Common myeloid progenitor, CD34-positive (primary cell): ENCODE data around the gene KLHL10.

Source experiments
- CTCF ChIA-PET: fragments of 350-600 bp; sonication (Branson Sonifier 250); formaldehyde crosslinking; loops from one replicate; lab custom pipeline; 2021; ENCODE audit warnings: antibody characterized with exemption; lab: Charles Lee
- POLR2A ChIA-PET: fragments of 350-600 bp; sonication (Branson Sonifier 250); formaldehyde crosslinking; loops from one replicate; lab custom pipeline; 2021; ENCODE audit warnings: antibody characterized with exemption; lab: Charles Lee
- DNase-seq, 3 donors: peaks; one replicate each; pipeline versions ENCODE4 v3.0.0 to v3.0.0-alpha.2; 2013
- H3K27ac ChIP-seq, 2 experiments: 1 replicate in 1 of 2; 2 replicates in 1 of 2; pipeline ENCODE4 v1.7.0; 2013; ENCODE audit warnings: inconsistent platforms in 2 of 2, low read length in 2 of 2, mild to moderate bottlenecking in 2 of 2, low read depth in 1 of 2, moderate library complexity in 1 of 2; ENCODE audit not compliant: severe bottlenecking in 2 of 2, insufficient read depth in 1 of 2, poor library complexity in 1 of 2
- H3K27me3 ChIP-seq, 5 experiments: replicated peaks in 2 of 5; 1 replicate in 3 of 5; 2 replicates in 2 of 5; pipeline versions ENCODE4 v1.6.1 to v1.7.0; 2013; ENCODE audit warnings: low read length in 4 of 5, mild to moderate bottlenecking in 2 of 5, moderate library complexity in 2 of 5, inconsistent platforms in 1 of 5; ENCODE audit not compliant: insufficient read depth in 5 of 5, control insufficient read depth in 4 of 5
- H3K36me3 ChIP-seq, 4 experiments: 1 replicate in 2 of 4; 2 replicates in 2 of 4; pipeline versions ENCODE4 v1.6.1 to v1.7.0; 2013; ENCODE audit warnings: low read length in 3 of 4, control low read depth in 1 of 4, mild to moderate bottlenecking in 1 of 4; ENCODE audit not compliant: control insufficient read depth in 4 of 4, insufficient read depth in 4 of 4
- H3K4me1 ChIP-seq, 4 experiments: 1 replicate in 3 of 4; 2 replicates in 1 of 4; pipeline versions ENCODE4 v1.6.1 to v1.7.1; 2013; ENCODE audit warnings: low read length in 3 of 4, mild to moderate bottlenecking in 3 of 4, control low read depth in 1 of 4, inconsistent platforms in 1 of 4, moderate library complexity in 1 of 4; ENCODE audit not compliant: control insufficient read depth in 4 of 4, insufficient read depth in 4 of 4; ENCODE audit errors: control extremely low read depth in 1 of 4
- H3K4me3 ChIP-seq, 7 experiments: 1 replicate in 4 of 7; 2 replicates in 3 of 7; pipeline versions ENCODE4 v1.5.1 to v1.7.0; 2013; ENCODE audit warnings: mild to moderate bottlenecking in 7 of 7, low read length in 6 of 7, moderate library complexity in 6 of 7, inconsistent platforms in 2 of 7, low read depth in 2 of 7, control low read depth in 1 of 7; ENCODE audit not compliant: insufficient read depth in 4 of 7, control insufficient read depth in 1 of 7; ENCODE audit errors: extremely low read depth in 1 of 7
- H3K9me3 ChIP-seq, 5 experiments: 1 replicate in 4 of 5; 2 replicates in 1 of 5; pipeline versions ENCODE4 v1.6.1 to v1.7.1; 2013; ENCODE audit warnings: low read length in 4 of 5, mild to moderate bottlenecking in 2 of 5, inconsistent platforms in 1 of 5, low read depth in 1 of 5, moderate library complexity in 1 of 5; ENCODE audit not compliant: control insufficient read depth in 4 of 5, insufficient read depth in 2 of 5; ENCODE audit errors: control extremely low read depth in 1 of 5
- WGBS: methylation state at CpG from one replicate; pipeline ENCODE4 v1.1.5; 2013; ENCODE audit not compliant: insufficient coverage; 5-methylcytosine and 5-hydroxymethylcytosine counted together

KLHL10 gene

DNA sequence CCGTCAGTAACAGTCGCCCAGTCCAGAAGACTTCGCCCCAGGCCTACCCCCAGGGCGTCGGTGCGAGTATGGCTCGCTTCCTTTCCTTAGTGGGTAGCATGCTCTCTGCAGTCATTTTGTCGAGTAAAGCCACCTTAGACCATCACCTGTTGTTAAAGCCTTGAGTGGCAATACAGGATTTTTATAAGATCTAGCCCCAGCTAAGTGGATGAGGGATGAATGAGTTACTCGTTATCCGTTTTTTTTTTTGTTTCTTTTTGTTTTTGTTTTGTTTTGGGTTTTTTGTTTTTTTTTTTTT lies 27.9 kb downstream of the KLHL10 start:
- peak overlapping the region in 1 of 2 experiments; percentile 75 for H3K27ac ChIP-seq

DNA sequence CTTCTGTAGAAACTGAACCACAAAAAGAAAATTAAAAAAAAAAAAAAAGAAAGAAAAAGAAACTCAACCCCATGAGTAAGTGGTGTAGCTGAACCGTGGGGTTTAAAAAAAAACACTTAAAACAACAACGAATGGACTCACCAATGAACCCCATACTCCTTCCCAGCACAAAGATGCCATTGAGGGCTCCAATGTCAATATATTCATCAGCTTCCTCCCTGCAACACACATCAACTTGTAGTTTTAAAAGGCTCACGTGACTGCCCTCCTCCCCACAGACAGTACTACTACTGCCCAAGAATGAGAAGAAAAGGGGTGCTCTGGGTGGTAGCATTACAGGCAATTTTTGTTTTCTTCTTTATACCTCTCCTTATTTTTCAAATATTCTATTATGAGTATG lies 30.9 kb downstream of the KLHL10 start:
- H3K27ac ChIP-seq, result no peak overlapping the region
- no peaks in the 10 kb centered on the region for H3K9me3 ChIP-seq
- H3K27me3 ChIP-seq, result no peaks in the 10 kb centered on the region
- no peak overlapping the region for H3K4me3 ChIP-seq
- H3K36me3 ChIP-seq, result peaks cover 15 to 65% (median 46%) of the 10 kb centered on the region in 4 experiments
- WGBS, result no CpG with 5 or more reads among the region's 3 CpGs
- CTCF ChIA-PET, result no interaction called here
- peaks cover 5 to 15% (median 14%) of the 10 kb centered on the region in 4 experiments for H3K4me1 ChIP-seq
- DNase-seq, result no peak
- POLR2A ChIA-PET, result no interaction called here

More for the DNA sequence above, 27.9 kb downstream of the KLHL10 start:
- no peaks in the 10 kb centered on the region for H3K9me3 ChIP-seq
- ChIA-PET POLR2A (interaction anchor here (0.5 to 1.2 kb wide), 3 partner anchors 80 to 107 kb away, joined by 3 read pairs; no protein-coding TSS in a partner anchor), CTCF (interaction anchor here (0.8 to 1.6 kb wide), 4 partner anchors 9 to 128 kb away, joined by 3 to 5 read pairs (median 4); no protein-coding TSS in a partner anchor)
- WGBS, result 0% methylated on average over 8 of the region's 10 CpGs
- DNase-seq, result no peak
- peaks cover 9 to 38% (median 24%) of the 10 kb centered on the region in 4 experiments for H3K36me3 ChIP-seq
- peak overlapping the region; percentile 20 to 97 (median 95) for H3K4me3 ChIP-seq
- peaks cover 5 to 24% (median 20%) of the 10 kb centered on the region in 4 experiments for H3K4me1 ChIP-seq
- H3K27me3 ChIP-seq, result no peaks in the 10 kb centered on the region

DNA sequence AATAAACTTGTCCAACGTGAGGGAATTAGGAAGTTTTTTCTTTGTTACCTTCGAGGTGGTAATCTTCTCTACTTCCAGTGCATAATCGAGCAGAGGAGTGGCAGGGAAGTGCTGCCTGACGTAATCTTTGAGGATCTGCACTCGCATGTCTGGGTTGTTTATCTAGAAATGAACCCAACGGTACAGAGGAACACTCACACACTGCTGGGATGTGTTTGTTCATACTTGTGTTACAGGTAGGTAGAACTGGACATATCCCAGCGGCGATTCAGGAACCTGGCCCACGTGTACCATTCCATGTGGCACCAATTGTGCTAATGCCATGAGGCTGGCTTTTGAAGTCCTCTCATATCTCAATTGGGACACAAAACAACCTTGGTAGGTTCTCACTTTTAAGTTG lies 31.8 kb downstream of the KLHL10 start:
- H3K27ac ChIP-seq, result no peak overlapping the region
- peaks cover 0 to 7% (median 5%) of the 10 kb centered on the region in 4 experiments for H3K4me1 ChIP-seq
- H3K27me3 ChIP-seq, result no peaks in the 10 kb centered on the region
- POLR2A ChIA-PET, result no interaction called here
- no peak for DNase-seq
- WGBS, result 89% methylated on average over 7 of the region's 9 CpGs
- peaks cover 19 to 74% (median 54%) of the 10 kb centered on the region in 4 experiments for H3K36me3 ChIP-seq
- H3K4me3 ChIP-seq, result no peak overlapping the region
- CTCF ChIA-PET, result interaction anchor here (1.2 kb wide), 1 partner anchor 132 kb away, joined by 4 read pairs; no protein-coding TSS in a partner anchor
- H3K9me3 ChIP-seq, result no peaks in the 10 kb centered on the region

- ChIA-PET CTCF (interaction anchor here (1.2 kb wide), 1 partner anchor 132 kb away, joined by 4 read pairs; no protein-coding TSS in a partner anchor), POLR2A (interaction anchor here (0.5 kb wide), 1 partner anchor 87 kb away, joined by 3 read pairs; no protein-coding TSS in a partner anchor)
- peaks cover 21 to 79% (median 57%) of the 10 kb centered on the region in 4 experiments for H3K36me3 ChIP-seq
- 100% methylated on average over 1 of the region's 2 CpGs for WGBS
- DNase-seq, result no peak
- no peak overlapping the region for H3K4me3 ChIP-seq
- H3K4me1 ChIP-seq, result peaks cover 0 to 3% (median 2%) of the 10 kb centered on the region in 4 experiments
- H3K9me3 ChIP-seq, result no peaks in the 10 kb centered on the region
- H3K27me3 ChIP-seq, result no peaks in the 10 kb centered on the region
- H3K27ac ChIP-seq, result no peak overlapping the region
These were observed 32.5 kb downstream of the KLHL10 start for GRCh38 chr17:41870097-41870496.

- H3K4me3 ChIP-seq, result no peak overlapping the region
- no peaks in the 10 kb centered on the region for H3K4me1 ChIP-seq
- H3K36me3 ChIP-seq, result peaks cover 21 to 80% (median 57%) of the 10 kb centered on the region in 4 experiments
- no peaks in the 10 kb centered on the region for H3K27me3 ChIP-seq
- WGBS, result 93% methylated on average over 7 of the region's 7 CpGs
- no peak overlapping the region for H3K27ac ChIP-seq
- DNase-seq, result no peak
- ChIA-PET CTCF (interaction anchor here (1.2 kb wide), 1 partner anchor 133 kb away, joined by 4 read pairs; no protein-coding TSS in a partner anchor), POLR2A (interaction anchor here (0.5 kb wide), 1 partner anchor 88 kb away, joined by 3 read pairs; no protein-coding TSS in a partner anchor)
- H3K9me3 ChIP-seq, result no peaks in the 10 kb centered on the region
These were observed 33.0 kb downstream of the KLHL10 start for GRCh38 chr17:41870627-41871026.

GRCh38 chr17:41871789-41872188 lies 34.2 kb downstream of the KLHL10 start:
- CTCF ChIA-PET, result no interaction called here
- WGBS, result 96% methylated on average over 8 of the region's 10 CpGs

DNA sequence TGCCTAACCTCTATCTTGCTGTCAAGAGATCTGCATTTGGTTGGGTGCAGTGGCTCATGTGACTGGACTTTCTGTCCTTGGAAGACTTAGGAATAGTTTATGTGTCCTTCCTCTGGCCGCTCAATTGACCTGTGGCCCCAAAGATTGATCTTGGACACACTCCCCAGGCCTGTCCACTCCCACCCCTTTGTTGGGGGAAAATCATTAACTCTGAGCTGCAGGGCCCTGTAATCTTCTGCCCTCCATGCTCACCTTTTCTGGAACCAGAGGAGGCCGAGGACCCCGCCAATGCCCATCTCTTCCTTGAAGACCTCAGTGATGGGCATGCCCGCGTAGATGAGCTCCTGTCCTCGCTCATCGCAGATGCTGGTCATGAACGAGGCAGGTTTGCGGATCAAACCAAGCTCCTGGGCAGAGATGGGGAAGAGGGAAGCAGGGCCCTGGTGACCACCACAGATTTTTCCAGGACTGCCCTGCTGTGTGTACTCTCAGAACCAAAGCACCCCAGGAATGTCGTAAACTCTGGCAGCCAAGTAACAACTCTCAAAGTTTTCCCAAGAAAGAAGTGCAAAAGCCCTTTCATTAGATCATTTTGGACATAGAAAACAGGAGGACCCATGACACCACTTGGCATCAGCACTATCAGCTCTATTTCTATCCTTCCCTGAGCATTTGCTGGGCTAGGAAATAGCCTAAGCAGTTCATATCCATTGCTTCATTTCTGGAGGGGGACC lies 36.1 kb downstream of the KLHL10 start:
- no peak for DNase-seq
- Histone ChIP-seq H3K36me3 (peaks cover 23 to 76% (median 59%) of the 10 kb centered on the region in 4 experiments), H3K9me3 (no peaks in the 10 kb centered on the region), H3K27me3 (no peaks in the 10 kb centered on the region), H3K4me1 (no peaks in the 10 kb centered on the region), H3K27ac (no peak overlapping the region), H3K4me3 (no peak overlapping the region)
- ChIA-PET CTCF (interaction anchor here (1.1 to 1.7 kb wide), 3 partner anchors 8 to 72 kb away, joined by 3 to 4 read pairs (median 4); partner anchors contain the start of gene KLHL11), POLR2A (no interaction called here)
- WGBS, result 100% methylated on average over 7 of the region's 10 CpGs

More at GRCh38 chr17:41871789-41872188, 34.2 kb downstream of the KLHL10 start:
- DNase-seq, result no peak
- POLR2A ChIA-PET, result interaction anchor here (0.6 kb wide), 1 partner anchor 104 kb away, joined by 3 read pairs; no protein-coding TSS in a partner anchor
- H3K4me1 ChIP-seq, result no peaks in the 10 kb centered on the region
- H3K9me3 ChIP-seq, result no peaks in the 10 kb centered on the region
- no peaks in the 10 kb centered on the region for H3K27me3 ChIP-seq
- no peak overlapping the region for H3K27ac ChIP-seq
- H3K4me3 ChIP-seq, result no peak overlapping the region
- peaks cover 21 to 76% (median 57%) of the 10 kb centered on the region in 4 experiments for H3K36me3 ChIP-seq
